ENCODE data around the gene VAV2. TPM values are rescaled to one million over a fixed set of nuclear protein-coding genes. Genes with fewer than 3 reads are reported as not detected.

The VAV2 gene
- total RNA-seq, 1 experiment from 2014 or later, result 12.5 TPM

DNA sequence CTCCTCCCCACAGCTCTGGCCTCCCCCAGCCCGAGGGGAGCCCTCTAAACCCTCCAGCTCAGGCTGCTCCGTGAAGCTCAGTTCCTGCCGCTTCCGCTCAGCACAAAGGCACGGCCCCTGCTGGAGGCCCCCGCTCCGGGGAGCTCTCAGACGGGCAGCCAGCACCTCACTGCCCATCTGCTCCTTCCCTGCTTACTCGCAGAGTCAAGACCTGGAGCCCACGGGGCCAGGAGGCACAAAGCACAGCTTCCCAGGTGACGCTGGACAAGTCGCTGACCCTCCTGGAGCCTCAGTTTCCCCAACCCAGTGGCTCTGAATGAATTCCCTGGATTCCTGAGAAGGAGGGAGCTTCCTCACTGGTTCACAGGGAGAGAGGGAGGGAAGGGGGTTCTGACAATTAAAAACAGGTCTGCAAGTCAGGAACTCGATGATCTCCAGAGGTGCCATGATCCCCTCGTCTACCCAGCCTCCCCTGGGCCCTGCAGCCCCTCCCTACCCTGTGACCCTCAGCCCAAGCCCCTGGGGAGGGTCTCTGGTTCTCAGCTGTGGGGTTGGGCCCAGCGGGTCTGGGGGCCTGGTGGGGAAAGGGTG is 36.2 kb downstream of the VAV2 start:
- no peak for DNase-seq (ENCODE audit: low read depth)

DNA sequence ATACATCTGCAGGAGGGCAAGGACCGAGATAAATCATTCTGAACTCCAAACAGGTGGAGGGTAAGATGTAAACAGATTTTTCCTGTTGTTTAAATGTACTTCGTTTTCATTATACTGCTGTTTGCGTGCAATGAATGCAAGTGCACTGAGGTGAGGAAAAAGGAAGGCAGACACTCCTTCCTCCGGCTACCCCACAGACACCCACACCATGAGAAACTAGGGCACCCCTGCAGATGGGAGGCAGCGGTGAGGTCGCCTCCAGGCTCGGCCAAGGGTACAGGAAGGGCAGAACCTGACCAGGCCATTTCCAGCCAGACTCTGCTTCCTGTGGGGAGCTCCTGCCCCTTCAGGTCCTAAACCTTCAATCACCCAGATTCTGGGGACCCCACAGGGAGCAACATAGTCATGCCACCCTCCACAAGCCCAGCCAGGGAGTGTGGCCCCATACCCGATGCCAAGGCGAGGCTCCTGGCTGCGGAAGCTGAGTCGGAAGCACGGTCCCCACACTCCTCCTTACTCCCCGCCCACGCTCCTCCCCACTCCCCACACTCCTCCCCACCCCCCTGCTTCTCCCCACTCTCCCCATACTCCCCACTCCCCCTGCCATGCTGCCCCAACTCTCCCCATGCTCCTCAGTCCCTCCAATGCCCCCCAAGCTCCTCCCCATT is 37.1 kb downstream of the VAV2 start:
- no peak for DNase-seq (ENCODE audit: low read depth)

DNA sequence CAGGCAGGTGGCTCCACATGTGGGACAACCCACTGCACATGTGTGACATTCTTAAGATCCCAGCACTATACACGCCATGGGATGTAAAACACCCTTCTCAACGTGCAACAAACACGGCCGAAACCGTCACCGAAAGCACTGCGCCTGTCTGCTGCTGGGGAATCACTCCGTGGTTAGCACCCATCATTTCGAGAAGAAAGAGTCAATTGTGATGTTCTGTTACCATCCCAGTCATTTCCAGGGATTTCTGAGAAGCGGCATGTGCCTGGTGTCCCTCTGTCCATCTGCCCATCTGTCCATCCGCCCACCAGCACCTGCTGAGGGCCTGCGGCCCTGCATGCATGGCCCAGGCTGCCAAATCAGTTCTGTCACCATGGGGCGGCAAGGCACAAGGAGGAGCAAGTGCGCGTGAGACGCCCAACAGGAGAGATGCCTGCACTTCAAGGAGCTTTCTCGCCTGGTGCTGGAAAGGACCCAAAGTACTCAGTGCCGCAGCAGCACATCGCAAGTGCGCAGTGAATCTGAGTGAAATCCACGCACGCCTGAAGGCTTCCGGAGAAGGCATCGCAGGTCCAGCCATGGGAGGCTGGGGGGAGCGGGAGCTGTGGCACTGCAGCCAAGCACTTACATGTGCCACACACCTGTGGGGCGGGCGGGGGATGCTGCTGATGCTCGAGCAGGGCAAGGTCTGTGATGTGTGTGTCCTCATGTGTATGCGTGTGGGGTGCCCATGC is 38.0 kb downstream of the VAV2 start:
- DNase-seq (ENCODE audit: low read depth), result no peak

DNA sequence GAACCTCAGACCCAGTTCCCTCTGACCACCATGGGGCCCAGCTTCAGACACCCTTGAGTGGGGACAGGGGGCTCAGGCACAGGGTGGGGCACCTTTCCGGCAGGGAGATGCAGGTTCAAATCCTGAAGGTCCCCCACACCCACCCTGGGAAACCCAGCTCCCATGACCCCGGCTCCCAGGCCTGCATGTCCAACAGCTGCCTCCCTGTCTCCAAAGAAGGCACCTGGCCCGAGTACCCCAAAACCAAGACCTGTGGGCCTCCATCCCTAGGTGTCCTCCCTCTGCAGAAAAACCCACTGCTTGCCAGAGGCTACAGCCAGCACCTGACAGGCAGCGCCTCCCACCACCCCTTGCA is 38.5 kb downstream of the VAV2 start:
- no peak for DNase-seq (ENCODE audit: low read depth)

DNA sequence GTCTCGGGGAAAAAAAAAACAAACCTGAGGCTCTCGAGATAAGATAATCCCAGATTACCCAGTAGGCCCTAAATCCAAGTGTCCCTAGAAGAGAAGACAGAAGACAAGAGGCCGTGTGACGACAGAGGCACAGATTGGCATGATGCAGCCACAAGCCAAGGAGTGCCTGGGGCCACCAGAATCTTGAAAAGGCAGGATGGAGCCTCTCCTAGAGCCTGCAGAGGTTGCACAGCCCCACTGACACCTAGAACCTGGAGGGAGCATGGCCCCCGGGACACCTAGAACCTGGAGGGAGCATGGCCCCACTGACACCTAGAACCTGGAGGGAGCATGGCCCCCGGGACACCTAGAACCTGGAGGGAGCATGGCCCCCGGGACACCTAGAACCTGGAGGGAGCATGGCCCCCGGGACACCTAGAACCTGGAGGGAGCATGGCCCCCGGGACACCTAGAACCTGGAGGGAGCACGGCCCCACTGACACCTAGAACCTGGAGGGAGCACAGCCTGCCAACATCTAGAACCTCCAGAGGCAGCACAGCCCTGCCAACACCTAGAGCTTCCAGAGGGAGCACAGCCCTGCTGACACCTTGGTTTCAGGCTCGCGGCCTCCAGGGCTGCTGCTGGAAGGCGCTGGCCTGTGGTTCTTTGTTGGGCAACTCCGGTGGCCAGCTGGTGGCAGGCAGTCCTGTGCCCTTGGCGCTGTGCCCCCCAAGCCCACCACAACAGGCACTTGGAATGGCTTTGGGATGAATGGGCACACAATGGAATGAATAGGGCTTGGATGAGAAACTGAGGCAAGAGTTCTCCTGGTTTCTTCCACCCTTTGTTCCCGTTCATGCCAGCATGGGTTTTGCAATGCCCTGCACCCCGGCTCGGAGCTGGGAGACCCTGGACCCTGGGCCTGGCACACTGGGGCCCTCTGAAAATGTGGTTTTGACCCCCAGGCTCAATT is 39.2 kb downstream of the VAV2 start:
- no peak for DNase-seq (ENCODE audit: low read depth)

DNA sequence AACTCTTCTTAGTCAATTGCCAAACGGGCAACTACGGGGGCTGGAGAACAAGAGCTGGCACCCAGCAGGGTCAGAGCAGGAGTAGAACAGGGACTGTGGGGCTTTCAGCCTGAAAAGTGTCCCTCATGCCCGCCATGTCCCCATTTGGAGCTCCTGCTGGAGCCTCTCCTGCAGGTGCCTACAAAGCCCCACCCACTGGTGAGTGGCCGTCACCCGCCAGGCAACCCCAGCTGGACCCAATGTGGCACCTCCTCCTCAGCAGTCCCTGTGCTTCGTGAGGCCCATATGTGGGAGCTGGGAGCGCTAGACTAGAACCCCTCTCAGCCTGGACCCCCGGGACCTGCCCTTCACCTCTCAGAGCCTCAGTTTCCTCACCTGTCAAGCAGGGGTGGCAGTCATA is 40.9 kb downstream of the VAV2 start:
- DNase-seq (ENCODE audit: low read depth), result no peak

DNA sequence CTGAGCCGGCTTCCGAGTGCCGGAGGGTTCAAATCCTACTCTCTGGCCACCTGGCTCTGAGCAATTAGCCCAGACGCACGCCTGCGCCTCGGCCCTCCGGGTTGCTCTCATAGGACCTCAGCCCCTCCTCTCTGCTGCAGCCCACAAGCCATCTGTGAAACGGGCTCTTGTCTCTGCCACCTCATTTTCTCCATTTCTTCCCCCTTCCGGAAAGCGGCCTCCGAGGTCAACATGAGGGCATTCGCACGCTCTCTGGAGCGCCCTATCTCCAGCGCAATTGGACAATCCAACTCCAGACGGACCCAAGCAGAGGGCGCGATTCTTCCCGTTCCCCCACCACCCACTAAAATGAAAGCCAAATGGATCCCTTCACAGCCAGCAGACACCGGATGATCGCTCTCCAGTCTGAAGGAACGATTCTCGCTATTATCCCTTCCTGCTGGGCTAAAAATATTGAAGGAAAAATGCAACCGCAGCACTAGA is 41.5 kb downstream of the VAV2 start:
- no peak for DNase-seq (ENCODE audit: low read depth)

DNA sequence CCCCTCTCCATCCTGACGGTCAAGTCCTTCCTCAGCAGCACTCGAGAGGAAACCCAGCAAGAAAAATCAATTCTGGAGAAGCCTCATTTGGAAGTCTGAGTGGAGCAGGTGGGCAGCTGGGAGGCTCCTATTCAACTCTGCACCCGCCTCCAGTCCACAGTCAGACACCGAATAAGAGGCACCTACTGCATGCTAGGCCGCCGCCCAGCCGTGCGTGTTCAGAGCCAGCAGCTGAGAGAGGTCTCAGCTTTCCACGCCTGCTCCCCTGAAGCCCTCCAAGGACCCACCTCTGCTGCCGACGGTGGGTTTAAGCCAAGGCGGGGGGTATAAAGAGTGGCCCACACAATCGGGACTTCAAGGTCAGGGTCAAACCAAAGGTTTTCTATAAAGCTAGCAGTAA is 41.9 kb downstream of the VAV2 start:
- no peak for DNase-seq (ENCODE audit: low read depth)

DNA sequence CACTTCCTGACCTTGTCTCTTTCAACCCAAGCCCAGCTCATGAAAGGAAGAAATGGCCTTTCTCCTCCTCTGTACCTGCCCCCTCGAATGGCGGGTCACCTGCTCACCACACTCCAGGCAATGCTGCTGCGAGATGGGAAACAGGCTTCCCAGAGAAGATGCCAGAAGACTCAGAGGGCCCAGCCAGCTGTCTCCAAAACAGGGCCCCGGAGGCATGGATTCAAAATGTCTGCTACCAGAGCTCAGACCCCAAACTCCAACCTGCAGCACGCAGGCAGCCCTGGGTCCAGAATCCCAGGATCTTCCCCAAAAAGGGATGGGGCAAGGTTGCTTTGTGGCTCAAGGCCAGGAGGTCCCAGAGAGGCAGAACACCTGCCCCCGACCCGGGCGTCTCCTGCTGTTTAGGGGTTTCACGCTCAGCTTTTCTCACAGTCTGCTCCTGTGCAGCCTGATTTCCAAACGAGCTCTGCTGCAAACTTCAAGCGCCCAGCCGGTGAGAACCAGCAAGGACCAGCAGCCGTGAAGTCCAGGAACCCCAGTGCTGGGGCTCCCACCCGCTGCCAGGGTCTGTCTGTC is 42.5 kb downstream of the VAV2 start:
- no peak for DNase-seq (ENCODE audit: low read depth)

DNA sequence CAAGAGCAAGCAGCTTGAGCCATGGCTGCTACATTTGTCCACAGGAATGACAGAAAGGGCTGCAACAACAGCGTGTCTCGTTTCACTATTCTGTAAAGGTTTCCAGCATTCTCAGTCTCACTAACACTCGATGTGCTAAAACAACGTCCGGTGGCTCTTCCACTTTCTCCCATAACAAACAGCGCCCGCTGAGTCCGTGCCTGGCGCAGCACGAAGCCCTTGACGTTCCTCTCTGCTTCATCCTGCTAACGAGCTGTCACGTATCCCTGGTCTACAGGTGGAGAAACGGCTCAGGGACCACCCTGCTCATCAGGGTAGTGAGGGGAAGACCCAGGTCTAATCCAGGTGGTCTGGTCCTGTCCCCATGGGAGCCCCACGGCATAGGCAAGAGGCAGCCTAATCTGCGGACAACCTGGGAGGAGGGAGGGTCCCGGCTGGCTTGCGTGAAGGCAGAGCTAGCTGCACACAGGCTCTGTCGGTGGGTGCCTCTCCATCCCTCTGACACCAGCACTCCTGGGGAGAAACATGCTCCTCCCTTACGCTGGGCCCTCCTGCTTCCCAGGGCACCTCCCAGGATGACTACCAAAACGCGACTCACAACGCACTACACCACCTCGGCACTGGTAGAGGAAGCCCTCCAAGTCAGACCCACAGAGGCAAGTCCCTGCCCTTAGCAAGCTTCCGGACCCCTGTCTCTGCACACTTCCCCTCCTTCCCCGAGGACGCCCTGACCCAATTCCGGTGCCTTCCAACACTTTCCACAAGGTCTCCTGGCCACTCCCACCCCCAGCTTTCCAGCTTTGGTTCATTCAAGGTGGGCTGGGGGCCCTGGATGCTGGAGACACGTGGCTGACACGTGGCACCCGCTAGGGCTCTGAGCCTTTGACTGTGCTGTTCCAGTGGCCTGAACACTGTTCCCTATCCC is 43.3 kb downstream of the VAV2 start:
- DNase-seq (ENCODE audit: low read depth), result no peak

DNA sequence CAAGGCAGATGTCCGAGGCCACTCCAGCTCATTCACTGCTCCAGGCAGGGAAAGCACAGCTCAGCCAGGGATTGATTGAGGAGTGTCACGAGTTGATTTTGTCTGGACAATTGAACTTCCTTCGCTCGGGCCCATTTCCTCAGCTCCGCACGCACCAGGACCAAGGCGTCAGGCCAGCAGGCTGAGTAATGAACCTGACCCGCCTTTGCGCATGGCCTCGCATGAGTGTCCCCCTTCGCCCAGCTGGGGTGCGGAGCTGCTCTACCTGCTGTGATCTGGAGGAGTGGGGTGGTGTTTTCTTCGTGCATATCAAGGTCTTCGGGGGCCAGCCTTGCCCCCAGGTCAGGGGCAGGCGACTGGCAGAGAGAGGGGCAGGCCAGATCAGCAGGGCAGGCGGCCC is 44.0 kb downstream of the VAV2 start:
- no peak for DNase-seq (ENCODE audit: low read depth)

DNA sequence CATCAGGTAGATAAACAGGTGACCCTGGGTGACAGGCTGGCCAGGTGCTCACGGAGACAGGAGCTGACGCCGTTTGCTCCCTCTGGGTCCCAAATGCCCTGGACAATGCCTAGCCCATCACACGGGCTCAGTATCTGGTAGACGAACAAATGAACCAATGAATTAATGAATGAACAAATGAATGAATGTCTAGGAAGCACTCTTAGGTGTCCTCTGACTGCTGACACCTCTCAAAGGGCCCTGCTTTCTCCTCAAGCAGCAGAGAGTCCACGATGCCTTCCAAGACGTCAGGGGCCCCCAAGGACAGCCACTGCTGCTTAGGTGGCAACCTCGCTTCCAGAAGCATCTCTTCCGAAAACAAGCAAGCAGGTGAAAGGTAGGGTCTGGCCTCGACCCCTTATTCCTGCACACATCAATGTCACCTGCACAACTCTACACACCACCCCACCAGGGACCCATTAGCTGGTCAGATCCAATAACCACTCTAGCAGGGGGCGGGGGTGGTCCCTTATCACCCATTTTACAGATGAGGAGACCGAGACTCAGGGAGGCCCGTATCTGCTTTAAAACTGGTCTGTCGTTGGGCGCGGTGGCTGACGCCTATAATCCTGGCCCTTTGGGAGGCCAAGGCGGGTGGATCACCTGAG is 45.2 kb downstream of the VAV2 start:
- DNase-seq (ENCODE audit: low read depth), result no peak

DNA sequence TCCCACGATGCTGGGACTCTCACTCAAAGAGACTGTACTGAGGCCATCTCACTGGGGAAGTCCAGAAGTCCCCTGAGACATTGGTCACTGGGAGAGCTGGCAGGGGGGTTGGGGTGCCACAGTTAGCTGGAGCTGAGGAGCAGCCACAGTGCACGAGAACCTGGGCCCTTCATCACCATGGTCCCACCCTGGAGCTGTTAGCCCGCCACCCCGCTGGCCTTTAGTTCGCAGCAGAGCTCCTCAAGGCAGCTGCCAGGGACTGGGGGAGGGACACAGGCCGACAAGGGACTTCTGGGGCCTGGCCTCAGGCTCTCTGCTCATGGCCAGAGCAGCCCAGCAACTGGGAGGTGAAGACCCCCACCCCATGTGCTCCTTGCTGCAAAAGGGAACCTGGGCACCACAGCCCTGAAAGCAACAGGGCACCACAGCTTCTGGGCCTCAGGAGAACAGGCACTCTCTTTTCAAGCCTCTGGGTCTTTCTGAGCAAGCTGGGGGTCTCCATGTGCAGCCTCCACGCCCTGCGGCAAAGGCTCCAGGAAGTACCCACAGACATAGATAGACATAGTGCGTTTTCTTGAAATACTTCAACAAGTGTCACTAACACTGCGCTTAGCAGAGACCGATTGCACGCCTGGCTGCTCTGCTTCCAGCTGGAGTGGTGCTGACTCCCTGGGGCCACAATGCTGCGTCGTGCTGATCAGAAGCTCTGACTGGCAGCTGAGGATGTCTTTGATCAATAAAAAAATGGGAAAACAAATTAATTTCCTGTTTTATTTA is 46.0 kb downstream of the VAV2 start:
- no peak for DNase-seq (ENCODE audit: low read depth)

DNA sequence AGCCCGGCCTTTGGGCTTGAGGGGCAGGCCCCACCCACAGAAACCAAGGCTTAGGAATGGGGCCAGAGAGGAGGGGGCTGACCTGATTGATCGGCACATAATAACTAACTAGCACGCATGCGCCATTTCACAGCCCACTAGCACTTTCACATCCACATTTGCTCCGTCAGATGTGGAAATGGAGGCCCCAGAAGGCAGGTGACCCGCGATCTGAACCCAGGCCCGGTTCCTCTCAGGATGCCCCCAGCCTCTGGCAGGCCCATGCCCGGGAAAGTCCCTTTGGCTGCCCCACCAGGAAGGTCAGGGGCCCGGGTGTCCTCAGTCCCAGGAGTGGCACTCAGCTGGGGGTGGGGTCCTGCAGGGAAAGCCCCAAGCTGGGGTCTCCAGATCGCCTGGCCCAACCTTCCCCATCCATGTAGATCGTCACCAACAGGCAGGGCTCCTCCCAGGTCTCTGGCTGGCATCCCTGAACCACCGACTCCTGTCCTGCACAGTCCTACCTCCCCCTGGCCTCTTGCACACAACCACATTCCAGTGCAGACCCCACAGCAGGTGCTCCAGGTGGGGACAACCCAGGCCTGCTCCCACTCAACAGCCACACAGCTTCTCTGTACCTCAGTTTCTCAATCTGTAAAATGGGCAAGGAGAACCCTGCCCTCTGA is 46.7 kb downstream of the VAV2 start:
- DNase-seq (ENCODE audit: low read depth), result no peak

DNA sequence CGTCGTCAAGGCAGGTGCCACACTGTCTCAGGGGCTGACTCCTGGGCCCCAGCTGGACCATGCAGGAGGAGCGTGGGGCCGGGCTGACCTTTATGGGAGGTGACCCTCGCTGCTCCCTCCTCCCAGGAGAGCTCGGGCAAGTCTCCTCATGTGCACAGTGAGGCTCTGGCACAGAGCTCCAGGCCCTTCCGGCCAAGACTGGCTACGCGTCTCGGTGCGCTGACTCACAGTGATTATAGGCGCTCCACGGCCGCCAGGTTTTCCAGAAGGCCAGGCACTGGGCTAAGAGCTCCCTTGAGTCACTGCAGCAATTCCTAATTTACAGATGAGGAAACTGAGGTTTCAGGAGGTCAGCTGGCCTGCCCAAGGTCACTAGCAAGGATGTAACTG is 47.4 kb downstream of the VAV2 start:
- DNase-seq (ENCODE audit: low read depth), result peak; percentile 88

DNA sequence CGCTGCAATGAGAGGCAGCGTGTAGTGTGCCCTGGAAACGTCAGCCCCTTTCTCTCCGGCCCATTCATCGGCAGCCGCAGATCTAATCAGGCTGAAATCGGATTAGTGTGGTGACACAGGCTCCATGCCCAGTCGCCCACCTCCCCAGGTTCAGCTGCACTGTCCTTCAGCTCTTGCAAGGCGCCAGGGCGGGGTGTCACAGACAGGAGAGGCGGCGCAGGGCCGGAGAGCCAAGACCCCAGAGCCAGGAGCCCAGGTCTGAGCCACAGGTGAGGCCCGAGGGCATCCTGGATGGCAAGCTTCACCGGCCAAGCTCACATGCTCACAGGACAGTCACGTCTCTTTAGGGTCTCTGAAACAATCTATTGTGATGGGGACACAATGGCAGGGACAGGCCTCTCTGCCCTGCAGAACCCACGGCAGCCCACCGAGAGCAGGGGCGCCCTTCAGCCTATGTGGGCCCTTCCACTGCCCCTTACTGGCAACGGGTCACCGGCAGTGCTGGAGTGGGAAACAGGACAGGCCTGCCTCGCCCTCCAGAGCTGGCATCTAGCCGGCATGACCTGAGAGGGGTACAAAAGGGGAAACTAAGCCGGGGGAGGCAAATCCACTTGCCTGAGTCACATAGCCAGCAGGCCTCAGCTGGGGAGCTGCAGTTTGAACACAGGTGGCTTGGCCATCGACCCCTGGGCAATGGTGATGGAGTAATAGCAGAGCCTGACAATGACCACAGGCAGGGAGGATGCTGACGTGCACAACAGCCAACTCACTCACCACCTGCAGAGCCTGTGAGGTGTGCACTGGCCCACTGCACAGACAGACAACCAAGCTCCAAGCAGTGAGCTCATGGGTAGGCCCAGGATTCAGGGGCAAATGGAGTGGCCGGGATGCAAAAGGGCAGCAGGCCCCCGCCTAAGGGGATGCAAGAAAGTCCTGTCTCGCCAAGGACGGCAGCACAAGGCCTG is 48.1 kb downstream of the VAV2 start:
- no peak for DNase-seq (ENCODE audit: low read depth)

Measured in HT1080 (cell line).